GM18526 (cell line): ENCODE measurements around the gene EXOC4.

ENCODE experiments used
- POLR2A ChIP-seq: IDR thresholded peaks from 3 replicates; pipeline ENCODE4 v1.6.1; 2011; ENCODE audit not compliant: insufficient read length; ENCODE audit errors: extremely low read depth

Gene EXOC4

DNA sequence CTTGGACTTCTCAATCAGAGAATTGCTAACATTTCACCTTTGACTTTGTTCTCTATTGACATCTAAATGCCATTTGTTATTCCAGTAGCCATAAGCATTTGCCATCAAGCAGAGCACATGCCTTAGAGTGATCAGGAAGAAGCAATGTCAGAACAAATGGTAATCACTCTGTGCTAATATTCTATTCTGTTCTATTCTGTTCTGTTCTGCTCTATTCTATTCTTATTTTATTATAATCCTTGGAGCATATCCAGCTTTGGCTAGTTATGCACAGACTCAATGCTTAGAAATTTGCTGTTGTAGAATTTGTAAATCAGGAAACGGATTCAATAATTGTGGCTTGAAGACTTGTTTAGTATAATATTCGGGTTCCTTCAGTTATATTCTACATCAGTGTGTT lies 175.4 kb downstream of the EXOC4 start:
- no peak for TF ChIP-seq POLR2A

DNA sequence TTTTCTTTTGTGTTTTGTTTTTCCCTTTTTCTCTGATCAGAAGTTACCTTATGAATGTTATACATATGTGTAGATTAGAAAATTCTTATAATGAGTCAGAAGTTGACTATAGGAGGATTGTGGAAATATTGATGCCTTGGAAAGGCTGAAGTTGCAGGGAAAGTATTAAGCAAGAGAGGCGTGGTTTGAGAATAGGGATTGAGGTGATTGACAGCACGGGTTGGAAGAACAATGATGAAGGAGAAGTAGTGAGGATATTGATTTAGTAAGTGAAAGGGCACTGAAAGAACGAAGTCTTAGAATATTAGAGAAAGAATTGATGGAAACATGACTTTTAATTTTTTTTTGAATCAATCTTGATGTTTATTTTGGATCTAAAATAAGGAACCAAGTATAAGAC lies 176.0 kb downstream of the EXOC4 start:
- TF ChIP-seq POLR2A: no peak

DNA sequence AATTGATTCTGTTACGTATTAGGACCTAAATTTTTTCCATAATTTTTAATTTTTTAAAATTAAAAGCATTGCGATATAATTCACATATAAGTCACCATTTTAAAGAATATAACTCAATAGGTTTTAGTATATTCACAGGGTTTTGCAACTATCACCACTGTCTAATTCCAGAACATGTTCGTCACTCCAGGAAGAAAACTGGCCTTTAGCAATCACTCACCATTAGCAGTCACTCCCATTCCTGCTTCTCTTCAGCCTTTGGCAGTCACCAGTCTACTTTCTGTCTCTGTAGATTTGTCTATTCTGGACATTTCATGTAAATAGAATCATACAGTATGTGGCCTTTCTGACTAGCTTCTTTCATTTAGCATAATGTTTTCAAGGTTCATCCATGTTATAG lies 176.5 kb downstream of the EXOC4 start:
- no peak for TF ChIP-seq POLR2A

DNA sequence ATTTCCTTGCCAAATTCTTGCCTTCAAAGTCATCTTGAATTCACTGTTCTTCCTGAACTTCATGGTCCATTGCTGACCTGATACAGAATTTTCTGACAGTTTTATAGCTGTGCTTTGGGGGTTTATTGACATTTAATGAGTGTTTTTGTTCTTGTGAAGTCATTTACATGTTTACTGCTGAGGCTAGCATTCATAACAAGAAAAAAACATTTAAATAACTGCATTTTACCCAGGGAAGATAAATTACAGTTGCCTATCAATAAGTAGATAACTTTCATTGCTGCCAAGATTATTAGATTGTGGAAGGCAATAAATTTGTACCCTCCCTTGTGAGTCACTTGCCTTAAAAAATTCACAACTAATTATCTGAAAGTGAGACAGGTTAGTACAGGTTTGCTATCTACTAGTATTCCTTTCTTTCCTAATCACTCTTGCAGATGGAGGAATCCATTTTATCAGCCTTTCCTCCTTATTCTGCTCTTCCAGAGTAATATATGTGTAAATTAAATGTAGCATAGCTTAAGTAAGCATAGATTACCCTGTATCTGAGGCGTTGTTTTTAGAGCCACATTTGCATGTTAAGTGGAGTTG lies 178.4 kb downstream of the EXOC4 start:
- no peak for TF ChIP-seq POLR2A

DNA sequence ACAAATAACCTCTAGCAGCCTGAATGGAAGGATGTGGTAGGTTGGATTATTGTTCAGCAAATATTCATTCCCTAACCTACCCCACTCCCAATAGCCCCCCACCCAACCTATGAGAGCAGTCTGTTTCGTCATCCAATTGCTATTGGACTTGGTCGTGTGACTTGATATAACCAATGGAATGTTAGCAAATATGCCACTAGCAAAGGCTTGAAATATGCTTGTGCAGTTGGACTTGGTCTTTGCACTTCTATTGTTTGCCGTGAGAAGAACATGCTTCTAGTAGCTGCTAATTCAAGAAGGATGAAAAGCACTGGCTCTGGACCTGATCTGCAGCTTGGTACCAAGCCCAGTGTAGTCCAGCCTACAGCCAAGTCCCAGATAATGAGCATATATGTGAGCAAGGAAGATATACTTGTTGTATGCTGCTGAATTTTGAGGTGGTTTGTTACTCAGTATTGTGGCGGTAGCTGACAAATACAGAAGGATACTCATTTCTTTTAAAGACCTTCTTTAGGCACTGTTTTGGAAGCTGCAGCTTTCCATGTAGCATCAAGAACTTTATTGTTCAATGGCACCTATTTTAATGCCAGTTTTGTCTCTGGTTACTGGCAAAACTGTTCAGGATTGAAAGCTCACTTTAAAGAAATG lies 180.4 kb downstream of the EXOC4 start:
- no peak for TF ChIP-seq POLR2A

DNA sequence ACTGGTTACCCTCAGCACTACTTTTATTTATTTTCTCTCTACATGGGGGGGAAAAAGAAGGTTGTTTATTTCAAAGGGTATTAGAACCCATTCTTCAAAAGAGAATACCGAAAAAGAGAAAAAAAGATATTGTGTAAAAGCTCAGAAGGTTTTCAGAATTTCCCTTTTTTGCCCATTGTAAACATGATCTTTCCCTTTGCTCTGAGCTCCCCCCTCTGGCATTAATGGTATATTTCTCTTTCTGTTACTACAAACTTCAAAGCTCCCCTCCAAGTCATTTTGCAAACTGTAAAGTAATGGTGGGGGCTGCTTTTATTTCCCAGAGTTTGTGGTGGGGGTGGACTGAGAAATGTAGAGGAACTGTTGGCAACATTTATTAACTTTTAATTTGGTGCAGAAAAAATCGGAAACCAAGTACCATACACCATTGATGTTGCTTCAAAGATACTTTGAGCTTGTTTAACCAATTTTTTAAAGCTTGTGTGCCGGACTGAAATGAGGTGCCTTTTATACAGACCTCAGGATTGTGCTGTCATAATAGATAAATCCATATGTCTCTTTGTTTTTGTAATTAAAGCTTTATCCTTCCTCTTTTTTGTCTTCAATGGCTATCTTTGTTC lies 181.5 kb downstream of the EXOC4 start:
- no peak for TF ChIP-seq POLR2A

DNA sequence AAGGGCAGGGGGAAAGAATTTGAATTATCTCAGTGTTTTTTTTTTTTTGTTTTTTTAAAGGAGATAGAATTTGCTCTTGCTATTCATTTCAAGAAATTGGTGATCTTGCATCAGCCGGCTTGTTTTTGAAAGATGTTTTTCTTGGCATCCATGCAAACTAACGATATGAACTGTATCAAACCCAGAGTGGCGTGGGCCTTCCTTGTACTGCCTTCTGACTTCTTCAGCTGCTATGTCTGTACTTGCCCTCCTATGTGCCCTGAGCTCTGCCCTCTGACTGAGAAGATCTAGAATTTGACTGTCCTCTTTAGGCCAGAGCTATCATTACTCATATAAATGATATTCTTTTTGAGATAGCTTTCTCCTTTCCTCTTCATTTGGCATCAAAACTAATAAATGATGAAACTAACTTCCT lies 183.1 kb downstream of the EXOC4 start:
- no peak for TF ChIP-seq POLR2A

DNA sequence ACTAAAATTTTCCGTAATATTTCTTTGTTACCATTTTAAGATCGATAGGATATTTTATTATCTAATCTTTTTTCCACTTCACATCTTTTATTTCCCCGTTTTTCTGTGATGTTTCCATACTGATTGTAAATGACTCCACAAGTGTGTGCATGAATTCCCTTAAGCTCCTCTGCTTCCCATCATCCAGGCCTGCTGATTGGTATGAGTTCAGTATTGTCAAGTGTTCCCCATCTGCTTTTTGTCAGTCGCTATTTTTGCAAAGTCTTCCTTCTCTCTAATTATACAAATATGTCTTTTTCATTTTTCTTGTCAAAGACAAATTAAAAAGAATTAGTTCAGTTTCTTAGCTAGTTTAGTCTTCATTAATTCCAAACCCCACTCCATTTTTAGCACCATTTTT lies 184.7 kb downstream of the EXOC4 start:
- no peak for TF ChIP-seq POLR2A

DNA sequence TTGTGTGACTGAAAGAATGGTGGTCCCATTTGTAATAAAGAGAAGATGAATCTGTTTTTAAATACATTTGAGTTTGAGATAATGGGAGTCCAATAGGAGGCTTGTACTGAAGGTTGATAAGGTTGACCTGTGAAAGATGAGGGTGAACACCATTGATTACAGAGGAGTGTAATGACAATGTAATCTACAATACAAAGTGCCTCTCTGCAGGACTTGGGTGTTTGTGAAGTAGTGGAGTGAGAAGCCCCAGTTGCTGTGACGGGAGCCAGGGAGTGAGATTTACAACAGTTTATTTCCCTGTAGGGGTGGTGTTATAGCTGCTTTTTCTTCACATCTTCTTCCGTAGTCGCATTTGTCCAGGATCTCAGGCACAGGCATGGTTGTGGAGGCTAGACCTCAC lies 189.9 kb downstream of the EXOC4 start:
- no peak for TF ChIP-seq POLR2A

DNA sequence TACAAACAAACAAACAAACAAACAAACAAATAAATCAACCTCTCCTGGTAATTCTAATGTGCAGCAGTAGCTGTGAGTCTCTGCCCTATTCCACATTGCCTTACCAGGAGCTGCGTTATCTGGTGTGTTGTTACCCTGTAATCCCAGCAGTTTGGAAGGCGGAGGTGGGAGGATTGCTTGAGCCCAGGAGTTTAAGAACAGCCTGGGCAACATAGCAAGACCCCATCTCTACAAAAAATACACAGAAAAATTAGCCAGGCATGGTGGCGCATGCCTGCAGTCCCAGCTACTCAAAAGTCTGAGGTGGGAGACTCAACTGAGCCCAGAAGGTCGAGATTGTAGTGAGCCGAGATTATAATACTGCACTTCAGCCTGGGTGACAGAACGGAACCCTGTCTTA lies 192.7 kb downstream of the EXOC4 start:
- no peak for TF ChIP-seq POLR2A

DNA sequence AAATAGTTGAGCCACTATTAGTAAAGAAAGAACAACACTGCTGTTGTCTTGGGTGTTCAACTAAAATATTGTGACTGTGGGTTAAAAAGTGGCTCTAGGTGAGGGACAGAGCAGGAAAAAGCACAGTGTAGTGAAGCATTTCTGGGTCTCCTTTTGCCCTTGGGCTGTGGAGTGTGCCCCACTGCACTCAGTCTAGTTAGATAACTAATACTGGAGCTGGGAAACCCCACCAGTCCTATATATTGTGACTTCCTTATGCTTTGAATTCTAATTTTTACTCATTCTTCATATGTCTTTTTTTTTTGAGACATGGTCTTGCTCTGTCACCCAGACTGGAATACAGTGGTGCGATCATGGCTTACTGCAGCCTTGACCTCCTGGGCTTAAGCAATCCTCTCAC lies 195.1 kb downstream of the EXOC4 start:
- no peak for TF ChIP-seq POLR2A

DNA sequence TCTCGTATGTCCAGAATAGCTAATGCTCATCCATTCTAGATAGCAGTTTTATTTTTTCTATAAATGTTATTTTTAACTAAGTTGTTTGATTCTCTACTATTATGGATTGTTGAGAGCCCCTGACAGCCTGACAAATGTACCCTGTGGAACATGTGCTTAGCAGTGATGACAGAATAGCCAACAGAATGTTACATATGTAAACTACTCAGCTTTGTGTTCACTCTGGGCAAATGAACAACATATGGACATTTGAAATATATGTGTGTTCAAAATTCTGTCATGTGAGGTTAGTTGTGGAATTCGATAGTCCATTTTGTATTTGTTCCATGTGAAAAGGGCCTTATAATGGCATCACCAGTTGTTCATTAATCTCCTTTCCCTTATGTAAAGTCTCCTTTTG lies 199.7 kb downstream of the EXOC4 start:
- TF ChIP-seq POLR2A: no peak

DNA sequence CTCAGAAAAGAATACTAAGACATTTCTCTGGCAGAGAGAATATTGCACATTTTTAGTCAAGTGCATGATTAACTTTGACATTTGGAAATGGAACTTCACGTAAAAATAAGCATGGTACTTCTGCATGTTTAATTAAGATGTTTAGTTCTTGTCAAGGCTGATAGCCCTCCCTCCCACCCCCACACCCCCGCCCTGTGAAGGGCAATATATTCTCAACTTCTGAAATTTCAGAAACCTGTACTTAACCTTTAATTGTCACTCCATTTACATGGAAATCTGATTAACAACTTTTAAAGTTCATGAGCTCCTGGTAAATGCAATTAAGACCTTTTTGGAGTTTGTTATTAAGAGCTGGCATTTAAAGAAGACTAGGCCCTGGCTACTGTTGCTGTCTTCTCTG lies 205.8 kb downstream of the EXOC4 start:
- TF ChIP-seq POLR2A: no peak

DNA sequence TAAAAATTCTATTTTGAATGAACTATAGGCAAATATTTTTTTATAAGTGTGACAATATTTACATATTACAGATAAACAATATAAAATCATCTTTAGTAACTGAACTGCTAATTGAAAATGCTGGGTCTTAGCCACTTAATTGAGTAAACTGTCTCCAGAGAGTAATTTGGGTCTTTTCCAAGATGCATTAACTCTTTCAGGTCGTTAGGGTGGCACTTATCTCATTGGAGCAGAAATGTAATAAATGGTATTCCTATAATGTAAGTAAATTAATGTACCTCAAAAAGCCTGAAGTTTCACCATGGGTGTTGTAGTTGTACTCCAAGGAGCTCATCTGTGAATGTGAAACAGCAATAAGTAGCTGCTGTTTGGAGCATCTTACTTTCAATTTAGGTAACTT lies 208.5 kb downstream of the EXOC4 start:
- TF ChIP-seq POLR2A: no peak

DNA sequence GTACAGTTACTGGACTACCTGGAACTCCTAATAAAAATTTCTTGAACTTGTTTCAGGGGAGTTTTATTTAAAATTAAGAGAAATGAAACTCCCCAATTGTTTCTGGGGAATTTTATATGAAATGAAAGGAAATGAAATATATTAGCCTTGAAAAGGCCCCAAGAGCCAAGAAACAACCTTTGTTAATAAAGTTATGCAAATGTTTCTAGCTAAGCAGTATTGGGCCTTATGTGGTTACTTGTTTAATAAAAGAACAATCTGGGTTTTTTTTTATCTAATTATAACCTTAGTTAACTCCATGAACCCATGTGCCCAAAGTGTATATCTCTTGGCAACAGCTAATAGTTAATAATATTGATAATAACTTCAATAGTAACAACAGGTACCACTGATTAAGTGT lies 222.8 kb downstream of the EXOC4 start:
- TF ChIP-seq POLR2A: no peak

DNA sequence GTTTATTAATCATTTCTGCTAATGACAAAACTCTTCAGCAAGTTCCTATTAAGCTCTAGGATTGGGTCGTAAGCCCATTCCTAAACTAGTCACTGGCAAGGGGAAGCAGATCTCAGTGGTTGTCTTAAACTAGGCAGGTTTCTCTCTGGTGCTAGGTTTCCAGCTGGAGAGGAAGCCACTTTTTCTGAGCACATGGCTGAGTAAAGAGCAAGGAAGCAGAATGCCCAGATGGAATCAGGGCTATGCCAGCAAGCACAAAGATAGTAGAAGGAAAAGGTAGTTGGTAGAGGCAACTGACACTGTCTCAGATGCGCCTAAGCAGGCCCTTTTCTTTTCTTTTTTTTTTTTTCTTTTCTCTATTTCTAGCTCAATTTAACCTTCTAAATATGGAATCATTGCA lies 224.9 kb downstream of the EXOC4 start:
- TF ChIP-seq POLR2A: no peak
